ENCODE results near the gene RPL18.

- TF ChIP-seq POLR2A (IDR thresholded peaks at IDR 0.05; ENCODE audit: low read length), result peak; percentile 6
- TF ChIP-seq GATA1 (IDR thresholded peaks at IDR 0.05; ENCODE audit: low read depth, low read length), result no peak
Measured at GRCh38 chr19:48624067-48624594, 5.2 kb upstream of the RPL18 start.

Data from erythroblast (primary cell).